Vagina (tissue), 2 donors: Measurements from ENCODE around the gene OTOF.

Experiments used
- POLR2AphosphoS5 ChIP-seq, 2 donors: sonication (generic); formaldehyde crosslinking; IDR thresholded peaks; one replicate each; pipeline ENCODE4 v1.9.0; 2017; ENCODE audit warnings: antibody characterized with exemption in 2 of 2, mild to moderate bottlenecking in 2 of 2, low read depth in 1 of 2; ENCODE audit not compliant: insufficient read depth in 1 of 2
- TF ChIP-seq, protein P1 (sequence below), 3 experiments: fragments of 450-650 bp in 2 of 3; fragments of 200-600 bp in 1 of 3; sonication (generic) in 1 of 3; IDR thresholded peaks; one replicate each; pipeline ENCODE4 v1.5.1; 2017 to 2019; ENCODE audit warnings: antibody characterized with exemption in 3 of 3, mild to moderate bottlenecking in 2 of 3, moderate library complexity in 2 of 3

GRCh38 chr2:26485725-26486418 is 7.9 kb upstream of the OTOF start:
- TF ChIP-seq, protein P1, sequence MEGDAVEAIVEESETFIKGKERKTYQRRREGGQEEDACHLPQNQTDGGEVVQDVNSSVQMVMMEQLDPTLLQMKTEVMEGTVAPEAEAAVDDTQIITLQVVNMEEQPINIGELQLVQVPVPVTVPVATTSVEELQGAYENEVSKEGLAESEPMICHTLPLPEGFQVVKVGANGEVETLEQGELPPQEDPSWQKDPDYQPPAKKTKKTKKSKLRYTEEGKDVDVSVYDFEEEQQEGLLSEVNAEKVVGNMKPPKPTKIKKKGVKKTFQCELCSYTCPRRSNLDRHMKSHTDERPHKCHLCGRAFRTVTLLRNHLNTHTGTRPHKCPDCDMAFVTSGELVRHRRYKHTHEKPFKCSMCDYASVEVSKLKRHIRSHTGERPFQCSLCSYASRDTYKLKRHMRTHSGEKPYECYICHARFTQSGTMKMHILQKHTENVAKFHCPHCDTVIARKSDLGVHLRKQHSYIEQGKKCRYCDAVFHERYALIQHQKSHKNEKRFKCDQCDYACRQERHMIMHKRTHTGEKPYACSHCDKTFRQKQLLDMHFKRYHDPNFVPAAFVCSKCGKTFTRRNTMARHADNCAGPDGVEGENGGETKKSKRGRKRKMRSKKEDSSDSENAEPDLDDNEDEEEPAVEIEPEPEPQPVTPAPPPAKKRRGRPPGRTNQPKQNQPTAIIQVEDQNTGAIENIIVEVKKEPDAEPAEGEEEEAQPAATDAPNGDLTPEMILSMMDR (IDR thresholded peaks at IDR 0.05) = no peak
- no peak for TF ChIP-seq POLR2AphosphoS5 (IDR thresholded peaks at IDR 0.05; ENCODE audit: insufficient read depth in 1 of 2, low read depth in 1 of 2)
